GM23338 (cell line): ENCODE measurements around the gene REG3A. TPM values are rescaled to one million over a fixed set of nuclear protein-coding genes. Genes with fewer than 3 reads are reported as not detected.

Experiments used
- ATAC-seq: fragments of 200-7000 bp; cut with Tn5 transposase; 3 replicates; pipeline ENCODE4 v1.9.1; 2020
- DNase-seq: peaks from one replicate; pipeline ENCODE4 v3.0.0-alpha.2; 2015; ENCODE audit warnings: low spot score
- H2AFZ ChIP-seq: fragments of 200-600 bp; sonication (generic); 2 replicates; pipeline ENCODE4 v1.8.0; 2016; ENCODE audit warnings: antibody characterized with exemption, mild to moderate bottlenecking, moderate library complexity
- H3F3A ChIP-seq: fragments of 200-600 bp; sonication (generic); replicated peaks from 2 replicates; pipeline ENCODE4 v1.8.0; 2017; ENCODE audit warnings: antibody characterized with exemption, mixed run types, low read depth
- H3K27ac ChIP-seq: fragments of 200-600 bp; sonication (generic); 2 replicates; pipeline ENCODE4 v1.6.1; 2016; ENCODE audit warnings: low read depth
- H3K27me3 ChIP-seq: fragments of 200-600 bp; sonication (generic); 2 replicates; pipeline ENCODE4 v1.8.0; 2016; ENCODE audit warnings: mild to moderate bottlenecking, mixed run types, moderate library complexity; ENCODE audit not compliant: insufficient read depth
- H3K36me3 ChIP-seq: fragments of 200-600 bp; sonication (generic); 2 replicates; pipeline ENCODE4 v1.8.0; 2016; ENCODE audit warnings: mild to moderate bottlenecking; ENCODE audit not compliant: insufficient read depth
- H3K4me1 ChIP-seq: fragments of 200-600 bp; sonication (generic); 2 replicates; pipeline ENCODE4 v1.8.0; 2016; ENCODE audit warnings: mild to moderate bottlenecking, moderate library complexity; ENCODE audit not compliant: insufficient read depth
- H3K4me2 ChIP-seq: fragments of 200-600 bp; sonication (generic); 2 replicates; pipeline ENCODE4 v1.7.1; 2017; ENCODE audit warnings: mixed run types
- H3K4me3 ChIP-seq: fragments of 200-600 bp; sonication (generic); 2 replicates; pipeline ENCODE4 v1.6.1; 2016; ENCODE audit warnings: mixed run types
- H3K79me2 ChIP-seq: fragments of 200-600 bp; sonication (generic); replicated peaks from 2 replicates; pipeline ENCODE4 v1.8.0; 2017; ENCODE audit warnings: mild to moderate bottlenecking; ENCODE audit not compliant: insufficient read depth
- H3K9me2 ChIP-seq: fragments of 200-600 bp; sonication (generic); 2 replicates; pipeline ENCODE4 v1.8.0; 2017; ENCODE audit not compliant: insufficient read depth
- H4K20me1 ChIP-seq: fragments of 200-600 bp; sonication (generic); replicated peaks from 2 replicates; pipeline ENCODE4 v1.8.0; 2017; ENCODE audit warnings: mild to moderate bottlenecking; ENCODE audit not compliant: insufficient read depth
- H3K27ac Mint-ChIP-seq: 2 replicates; pipeline ENCODE4 v1.8.0; 2020; ENCODE audit warnings: inconsistent platforms, mild to moderate bottlenecking, moderate library complexity, mixed read lengths
- H3K27me3 Mint-ChIP-seq: 3 replicates; pipeline ENCODE4 v1.8.0; 2022; ENCODE audit warnings: low read depth, mild to moderate bottlenecking, moderate library complexity, mixed read lengths, inconsistent platforms; ENCODE audit not compliant: insufficient read depth, poor library complexity
- H3K36me3 Mint-ChIP-seq: 3 replicates; pipeline ENCODE4 v1.8.0; 2021; ENCODE audit warnings: low read depth, mild to moderate bottlenecking, inconsistent platforms, moderate library complexity, mixed read lengths
- H3K4me1 Mint-ChIP-seq: 3 replicates; pipeline ENCODE4 v1.8.0; 2020; ENCODE audit warnings: mild to moderate bottlenecking, inconsistent platforms, mixed read lengths
- H3K4me3 Mint-ChIP-seq: 3 replicates; pipeline ENCODE4 v1.8.0; 2021; ENCODE audit warnings: moderate library complexity, mild to moderate bottlenecking, inconsistent platforms, mixed read lengths
- H3K9me3 Mint-ChIP-seq: 3 replicates; pipeline ENCODE4 v1.8.0; 2020; ENCODE audit warnings: moderate library complexity, mild to moderate bottlenecking, inconsistent platforms, mixed read lengths
- CREB1 ChIP-seq: fragments of 250-450 bp; sonication (Bioruptor Pico); IDR thresholded peaks from 2 replicates; pipeline ENCODE4 v1.5.0; 2020; ENCODE audit warnings: low read depth, mild to moderate bottlenecking, moderate library complexity
- EZH2 ChIP-seq: fragments of 200-600 bp; sonication (generic); IDR thresholded peaks from one replicate; pipeline ENCODE4 v1.8.0; 2017; ENCODE audit warnings: antibody characterized with exemption, mild to moderate bottlenecking, low read depth; ENCODE audit not compliant: unreplicated experiment
- EZH2phosphoT487 ChIP-seq: fragments of 200-600 bp; sonication (generic); IDR thresholded peaks from one replicate; pipeline ENCODE4 v1.8.1; 2018; ENCODE audit warnings: antibody characterized with exemption; ENCODE audit not compliant: unreplicated experiment
- JUNB ChIP-seq: IDR thresholded peaks from one replicate; pipeline ENCODE4 v1.6.1; 2016; ENCODE audit warnings: antibody characterized with exemption; ENCODE audit not compliant: unreplicated experiment
- NANOG ChIP-seq: IDR thresholded peaks from 2 replicates; pipeline ENCODE4 v1.6.1; 2016; ENCODE audit warnings: antibody characterized with exemption, borderline replicate concordance
- POLR2AphosphoS5 ChIP-seq: IDR thresholded peaks from 2 replicates; pipeline ENCODE4 v1.6.1; 2016; ENCODE audit warnings: antibody characterized with exemption, low read depth
- STAT1 ChIP-seq: IDR thresholded peaks from one replicate; pipeline ENCODE4 v1.6.1; 2016; ENCODE audit warnings: antibody characterized with exemption; ENCODE audit not compliant: unreplicated experiment
- ZNF114 ChIP-seq: fragments of 250-450 bp; sonication (Bioruptor Pico); IDR thresholded peaks from 2 replicates; pipeline ENCODE4 v1.5.0; 2020; ENCODE audit warnings: mild to moderate bottlenecking, moderate library complexity
- ZNF331 ChIP-seq: fragments of 250-450 bp; sonication (Bioruptor Pico); IDR thresholded peaks from 2 replicates; pipeline ENCODE4 v1.5.0; 2020; ENCODE audit warnings: low read depth, mild to moderate bottlenecking, moderate library complexity
- polyA plus RNA-seq: library from polyadenylated mRNA; unstranded; fragments of >200 nt; fragmentation: Nextera tagmentation; extraction: Ambion mirVana; gene quantifications from 2 replicates; pipeline ENCODE4 v1.2.1, GENCODE V29; 2016
- total RNA-seq: library from RNA; depleted of rRNA; stranded (reverse); fragments of >200 nt; shearing (Covaris generic); gene quantifications from 2 replicates; pipeline ENCODE4 v1.2.3, GENCODE V29; 2014
- TF ChIP-seq, protein P1 (sequence below): fragments of 250-450 bp; sonication (Bioruptor Pico); IDR thresholded peaks from 2 replicates; pipeline ENCODE4 v1.5.0; 2020; ENCODE audit warnings: mild to moderate bottlenecking, moderate library complexity
- TF ChIP-seq, protein P2 (sequence below): IDR thresholded peaks from 2 replicates; pipeline ENCODE4 v1.6.1; 2016; ENCODE audit warnings: antibody characterized with exemption
- TF ChIP-seq, protein P3 (sequence below), 2 experiments: fragments of 200-600 bp in 1 of 2; sonication (generic) in 1 of 2; conservative IDR thresholded peaks; 2 replicates each; pipeline versions ENCODE4 v1.5.1 to v1.6.1; 2016 to 2017; ENCODE audit warnings: antibody characterized with exemption in 2 of 2, low read depth in 2 of 2, mild to moderate bottlenecking in 2 of 2, moderate library complexity in 1 of 2

Gene REG3A
- total and polyA plus RNA-seq, 2 experiments from 2014 or later = not detected

DNA sequence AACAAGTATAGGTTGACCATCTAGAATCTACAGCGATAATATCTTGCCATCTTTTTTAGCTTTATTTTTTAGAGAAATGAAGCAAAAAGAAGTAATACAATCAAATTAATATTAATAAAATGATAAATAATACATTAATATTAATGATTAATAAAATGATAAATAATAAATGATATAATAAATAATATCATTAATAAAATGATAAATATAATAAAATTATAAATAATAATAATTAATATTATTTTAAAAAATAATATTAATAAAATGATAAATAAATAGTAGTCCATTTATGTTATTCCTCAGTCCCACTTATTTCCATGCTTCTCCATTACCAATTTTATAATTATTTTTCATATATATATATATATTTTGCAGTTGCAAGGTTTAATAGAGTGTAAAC is 3.2 kb upstream of the REG3A start:
- Histone ChIP-seq H3K4me2 (no peak overlapping the region), H3K4me1 (no peaks in the 10 kb centered on the region), H3K27ac (no peak overlapping the region), H3K79me2 (no peaks in the 10 kb centered on the region), H3F3A (no peaks in the 10 kb centered on the region), H3K9me2 (peaks cover 10% of the 10 kb centered on the region), H2AFZ (no peak overlapping the region), H3K27me3 (no peaks in the 10 kb centered on the region), H4K20me1 (no peaks in the 10 kb centered on the region), H3K36me3 (no peaks in the 10 kb centered on the region), H3K4me3 (no peak overlapping the region)
- Mint-ChIP-seq H3K4me3 (no peak overlapping the region), H3K36me3 (no peaks in the 10 kb centered on the region), H3K4me1 (no peaks in the 10 kb centered on the region), H3K27ac (no peak overlapping the region), H3K27me3 (peaks cover 2% of the 10 kb centered on the region), H3K9me3 (no peaks in the 10 kb centered on the region; the same call in 2 of the 3 replicates)
- ATAC-seq (no peak), DNase-seq (no peak)
- TF ChIP-seq, protein P1, sequence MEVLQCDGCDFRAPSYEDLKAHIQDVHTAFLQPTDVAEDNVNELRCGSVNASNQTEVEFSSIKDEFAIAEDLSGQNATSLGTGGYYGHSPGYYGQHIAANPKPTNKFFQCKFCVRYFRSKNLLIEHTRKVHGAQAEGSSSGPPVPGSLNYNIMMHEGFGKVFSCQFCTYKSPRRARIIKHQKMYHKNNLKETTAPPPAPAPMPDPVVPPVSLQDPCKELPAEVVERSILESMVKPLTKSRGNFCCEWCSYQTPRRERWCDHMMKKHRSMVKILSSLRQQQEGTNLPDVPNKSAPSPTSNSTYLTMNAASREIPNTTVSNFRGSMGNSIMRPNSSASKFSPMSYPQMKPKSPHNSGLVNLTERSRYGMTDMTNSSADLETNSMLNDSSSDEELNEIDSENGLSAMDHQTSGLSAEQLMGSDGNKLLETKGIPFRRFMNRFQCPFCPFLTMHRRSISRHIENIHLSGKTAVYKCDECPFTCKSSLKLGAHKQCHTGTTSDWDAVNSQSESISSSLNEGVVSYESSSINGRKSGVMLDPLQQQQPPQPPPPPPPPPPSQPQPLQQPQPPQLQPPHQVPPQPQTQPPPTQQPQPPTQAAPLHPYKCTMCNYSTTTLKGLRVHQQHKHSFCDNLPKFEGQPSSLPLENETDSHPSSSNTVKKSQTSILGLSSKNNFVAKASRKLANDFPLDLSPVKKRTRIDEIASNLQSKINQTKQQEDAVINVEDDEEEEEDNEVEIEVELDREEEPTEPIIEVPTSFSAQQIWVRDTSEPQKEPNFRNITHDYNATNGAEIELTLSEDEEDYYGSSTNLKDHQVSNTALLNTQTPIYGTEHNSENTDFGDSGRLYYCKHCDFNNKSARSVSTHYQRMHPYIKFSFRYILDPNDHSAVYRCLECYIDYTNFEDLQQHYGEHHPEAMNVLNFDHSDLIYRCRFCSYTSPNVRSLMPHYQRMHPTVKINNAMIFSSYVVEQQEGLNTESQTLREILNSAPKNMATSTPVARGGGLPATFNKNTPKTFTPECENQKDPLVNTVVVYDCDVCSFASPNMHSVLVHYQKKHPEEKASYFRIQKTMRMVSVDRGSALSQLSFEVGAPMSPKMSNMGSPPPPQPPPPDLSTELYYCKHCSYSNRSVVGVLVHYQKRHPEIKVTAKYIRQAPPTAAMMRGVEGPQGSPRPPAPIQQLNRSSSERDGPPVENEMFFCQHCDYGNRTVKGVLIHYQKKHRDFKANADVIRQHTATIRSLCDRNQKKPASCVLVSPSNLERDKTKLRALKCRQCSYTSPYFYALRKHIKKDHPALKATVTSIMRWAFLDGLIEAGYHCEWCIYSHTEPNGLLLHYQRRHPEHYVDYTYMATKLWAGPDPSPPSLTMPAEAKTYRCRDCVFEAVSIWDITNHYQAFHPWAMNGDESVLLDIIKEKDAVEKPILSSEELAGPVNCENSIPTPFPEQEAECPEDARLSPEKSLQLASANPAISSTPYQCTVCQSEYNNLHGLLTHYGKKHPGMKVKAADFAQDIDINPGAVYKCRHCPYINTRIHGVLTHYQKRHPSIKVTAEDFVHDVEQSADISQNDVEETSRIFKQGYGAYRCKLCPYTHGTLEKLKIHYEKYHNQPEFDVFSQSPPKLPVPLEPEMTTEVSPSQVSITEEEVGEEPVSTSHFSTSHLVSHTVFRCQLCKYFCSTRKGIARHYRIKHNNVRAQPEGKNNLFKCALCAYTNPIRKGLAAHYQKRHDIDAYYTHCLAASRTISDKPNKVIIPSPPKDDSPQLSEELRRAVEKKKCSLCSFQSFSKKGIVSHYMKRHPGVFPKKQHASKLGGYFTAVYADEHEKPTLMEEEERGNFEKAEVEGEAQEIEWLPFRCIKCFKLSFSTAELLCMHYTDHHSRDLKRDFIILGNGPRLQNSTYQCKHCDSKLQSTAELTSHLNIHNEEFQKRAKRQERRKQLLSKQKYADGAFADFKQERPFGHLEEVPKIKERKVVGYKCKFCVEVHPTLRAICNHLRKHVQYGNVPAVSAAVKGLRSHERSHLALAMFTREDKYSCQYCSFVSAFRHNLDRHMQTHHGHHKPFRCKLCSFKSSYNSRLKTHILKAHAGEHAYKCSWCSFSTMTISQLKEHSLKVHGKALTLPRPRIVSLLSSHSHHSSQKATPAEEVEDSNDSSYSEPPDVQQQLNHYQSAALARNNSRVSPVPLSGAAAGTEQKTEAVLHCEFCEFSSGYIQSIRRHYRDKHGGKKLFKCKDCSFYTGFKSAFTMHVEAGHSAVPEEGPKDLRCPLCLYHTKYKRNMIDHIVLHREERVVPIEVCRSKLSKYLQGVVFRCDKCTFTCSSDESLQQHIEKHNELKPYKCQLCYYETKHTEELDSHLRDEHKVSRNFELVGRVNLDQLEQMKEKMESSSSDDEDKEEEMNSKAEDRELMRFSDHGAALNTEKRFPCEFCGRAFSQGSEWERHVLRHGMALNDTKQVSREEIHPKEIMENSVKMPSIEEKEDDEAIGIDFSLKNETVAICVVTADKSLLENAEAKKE (CRISPR knock-in tag) = no peak
- TF ChIP-seq NANOG (no peak), ZNF114 (no peak), JUNB (no peak), STAT1 (no peak), ZNF331 (CRISPR knock-in tag) (no peak), POLR2AphosphoS5 (no peak), CREB1 (CRISPR knock-in tag) (no peak), EZH2 (no peak), EZH2phosphoT487 (no peak)
- TF ChIP-seq, protein P2, sequence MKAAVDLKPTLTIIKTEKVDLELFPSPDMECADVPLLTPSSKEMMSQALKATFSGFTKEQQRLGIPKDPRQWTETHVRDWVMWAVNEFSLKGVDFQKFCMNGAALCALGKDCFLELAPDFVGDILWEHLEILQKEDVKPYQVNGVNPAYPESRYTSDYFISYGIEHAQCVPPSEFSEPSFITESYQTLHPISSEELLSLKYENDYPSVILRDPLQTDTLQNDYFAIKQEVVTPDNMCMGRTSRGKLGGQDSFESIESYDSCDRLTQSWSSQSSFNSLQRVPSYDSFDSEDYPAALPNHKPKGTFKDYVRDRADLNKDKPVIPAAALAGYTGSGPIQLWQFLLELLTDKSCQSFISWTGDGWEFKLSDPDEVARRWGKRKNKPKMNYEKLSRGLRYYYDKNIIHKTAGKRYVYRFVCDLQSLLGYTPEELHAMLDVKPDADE = no peak
- TF ChIP-seq, protein P3, sequence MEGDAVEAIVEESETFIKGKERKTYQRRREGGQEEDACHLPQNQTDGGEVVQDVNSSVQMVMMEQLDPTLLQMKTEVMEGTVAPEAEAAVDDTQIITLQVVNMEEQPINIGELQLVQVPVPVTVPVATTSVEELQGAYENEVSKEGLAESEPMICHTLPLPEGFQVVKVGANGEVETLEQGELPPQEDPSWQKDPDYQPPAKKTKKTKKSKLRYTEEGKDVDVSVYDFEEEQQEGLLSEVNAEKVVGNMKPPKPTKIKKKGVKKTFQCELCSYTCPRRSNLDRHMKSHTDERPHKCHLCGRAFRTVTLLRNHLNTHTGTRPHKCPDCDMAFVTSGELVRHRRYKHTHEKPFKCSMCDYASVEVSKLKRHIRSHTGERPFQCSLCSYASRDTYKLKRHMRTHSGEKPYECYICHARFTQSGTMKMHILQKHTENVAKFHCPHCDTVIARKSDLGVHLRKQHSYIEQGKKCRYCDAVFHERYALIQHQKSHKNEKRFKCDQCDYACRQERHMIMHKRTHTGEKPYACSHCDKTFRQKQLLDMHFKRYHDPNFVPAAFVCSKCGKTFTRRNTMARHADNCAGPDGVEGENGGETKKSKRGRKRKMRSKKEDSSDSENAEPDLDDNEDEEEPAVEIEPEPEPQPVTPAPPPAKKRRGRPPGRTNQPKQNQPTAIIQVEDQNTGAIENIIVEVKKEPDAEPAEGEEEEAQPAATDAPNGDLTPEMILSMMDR (conservative IDR thresholded peaks at IDR 0.05; ENCODE audit: low read depth in 2 of 2) = no peak
